Metanephros (tissue), 2 donors: ENCODE data around the gene MST1R. TPM values are rescaled to one million over a fixed set of nuclear protein-coding genes. Genes with fewer than 3 reads are reported as not detected.

Source experiments
- small RNA-seq: library from RNA; depleted of rRNA; stranded (forward); fragments of <200 nt; gene quantifications from one replicate; pipeline ENCODE3, GENCODE V24; 2014; ENCODE audit warnings: low replicate concordance
- total RNA-seq: library from RNA; depleted of rRNA; stranded (reverse); fragments of >200 nt; gene quantifications from one replicate; pipeline ENCODE4 v1.2.3, GENCODE V29; 2014

Gene MST1R
- total RNA-seq, result 2.0 TPM

GRCh38 chr3:49903451-49904424 is at the start of gene MST1R:
Gene MST1R (minus strand): TSS chr3:49903873. CDS start chr3:49903609, 264 bp downstream.

GRCh38 chr3:49939858-49940666 is 36.4 kb upstream of the MST1R start, which contains the start of gene RBM6:
Gene RBM6 (plus strand): TSS chr3:49940150. CDS start chr3:49962642, 22,492 bp downstream.

GRCh38 chr3:49929291-49930167 is 25.9 kb upstream of the MST1R start, which contains the start of gene MON1A:
Gene MON1A (minus strand): TSS chr3:49929811. CDS start chr3:49913346, 16,465 bp downstream.

GRCh38 chr3:49869525-49870126 is 34.0 kb downstream of the MST1R start, which contains the start of gene CAMKV:
Gene CAMKV (minus strand): TSS chr3:49869906. CDS start chr3:49862388, 7,518 bp downstream.

GRCh38 chr3:49856181-49857005 is 47.3 kb downstream of the MST1R start, which contains the start of gene TRAIP:
Gene TRAIP (minus strand): TSS chr3:49856564. CDS start chr3:49856453, 111 bp downstream.

Small RNAs within 50 kb of the gene (small RNA-seq; reads per million reads assigned to genes)
- gene RN7SL217P, result not detected

Other genes with a start within 250 kb of the MST1R start
- gene APEH, start 229.5 kb downstream of the MST1R start, total RNA-seq, result 104 TPM
- gene MST1, start 214.4 kb downstream of the MST1R start, total RNA-seq, result 47.9 TPM
- 35.7 TPM for gene RNF123, start 214.3 kb downstream of the MST1R start, total RNA-seq
- gene AMIGO3, start 184.2 kb downstream of the MST1R start, total RNA-seq, result 0.41 TPM
- 23.7 TPM for gene GMPPB, start 179.9 kb downstream of the MST1R start, total RNA-seq
- 58.5 TPM for gene IP6K1, start 117.3 kb downstream of the MST1R start, total RNA-seq
- gene CDHR4, start 104.0 kb downstream of the MST1R start, total RNA-seq, result 0.35 TPM
- 9.1 TPM for gene INKA1, start 100.6 kb downstream of the MST1R start, total RNA-seq
- gene UBA7, start 89.9 kb downstream of the MST1R start, total RNA-seq, result 65.3 TPM
- 5.0 TPM for gene TRAIP, start 47.3 kb downstream of the MST1R start, total RNA-seq
- 0.18 TPM for gene CAMKV, start 34.0 kb downstream of the MST1R start, total RNA-seq
- 8.7 TPM for gene MON1A, start 25.9 kb upstream of the MST1R start, total RNA-seq
- 78.2 TPM for gene RBM6, start 36.3 kb upstream of the MST1R start, total RNA-seq
- gene RBM5, start 185.0 kb upstream of the MST1R start, total RNA-seq, result 261 TPM